ENCODE results near the gene TICRR.

The TICRR gene

DNA sequence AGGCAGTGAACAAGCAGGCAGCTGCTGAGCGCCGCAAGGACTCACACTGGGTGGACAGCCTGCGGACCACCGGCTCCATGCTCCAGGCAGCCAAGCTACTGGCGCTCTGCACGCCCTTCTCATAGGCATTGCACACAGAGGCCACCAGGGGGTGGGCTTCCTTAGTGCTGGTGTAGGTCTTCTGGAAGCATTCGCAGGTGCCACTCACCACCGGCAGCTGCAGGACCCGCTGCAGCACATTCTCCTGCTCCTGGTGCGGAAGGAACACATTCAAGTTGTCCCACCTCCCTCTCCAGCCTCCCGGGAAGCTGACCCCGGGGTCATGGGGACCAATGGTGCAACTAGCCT lies 97.9 kb downstream of the TICRR start:
- DNase-seq, result peak; percentile 53
- Histone ChIP-seq H3K4me3 (ENCODE audit: low read depth, low read length) (no peak overlapping the region), H3K36me3 (no peaks in the 10 kb centered on the region), H3K27me3 (ENCODE audit: insufficient read depth, low read depth, severe bottlenecking) (no peaks in the 10 kb centered on the region), H3K9me3 (ENCODE audit: severe bottlenecking) (no peaks in the 10 kb centered on the region), H3K27ac (no peak overlapping the region)
- TF ChIP-seq, protein P1, sequence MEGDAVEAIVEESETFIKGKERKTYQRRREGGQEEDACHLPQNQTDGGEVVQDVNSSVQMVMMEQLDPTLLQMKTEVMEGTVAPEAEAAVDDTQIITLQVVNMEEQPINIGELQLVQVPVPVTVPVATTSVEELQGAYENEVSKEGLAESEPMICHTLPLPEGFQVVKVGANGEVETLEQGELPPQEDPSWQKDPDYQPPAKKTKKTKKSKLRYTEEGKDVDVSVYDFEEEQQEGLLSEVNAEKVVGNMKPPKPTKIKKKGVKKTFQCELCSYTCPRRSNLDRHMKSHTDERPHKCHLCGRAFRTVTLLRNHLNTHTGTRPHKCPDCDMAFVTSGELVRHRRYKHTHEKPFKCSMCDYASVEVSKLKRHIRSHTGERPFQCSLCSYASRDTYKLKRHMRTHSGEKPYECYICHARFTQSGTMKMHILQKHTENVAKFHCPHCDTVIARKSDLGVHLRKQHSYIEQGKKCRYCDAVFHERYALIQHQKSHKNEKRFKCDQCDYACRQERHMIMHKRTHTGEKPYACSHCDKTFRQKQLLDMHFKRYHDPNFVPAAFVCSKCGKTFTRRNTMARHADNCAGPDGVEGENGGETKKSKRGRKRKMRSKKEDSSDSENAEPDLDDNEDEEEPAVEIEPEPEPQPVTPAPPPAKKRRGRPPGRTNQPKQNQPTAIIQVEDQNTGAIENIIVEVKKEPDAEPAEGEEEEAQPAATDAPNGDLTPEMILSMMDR (IDR thresholded peaks at IDR 0.05; ENCODE audit: low read depth, low read length), result peak; percentile 83

DNA sequence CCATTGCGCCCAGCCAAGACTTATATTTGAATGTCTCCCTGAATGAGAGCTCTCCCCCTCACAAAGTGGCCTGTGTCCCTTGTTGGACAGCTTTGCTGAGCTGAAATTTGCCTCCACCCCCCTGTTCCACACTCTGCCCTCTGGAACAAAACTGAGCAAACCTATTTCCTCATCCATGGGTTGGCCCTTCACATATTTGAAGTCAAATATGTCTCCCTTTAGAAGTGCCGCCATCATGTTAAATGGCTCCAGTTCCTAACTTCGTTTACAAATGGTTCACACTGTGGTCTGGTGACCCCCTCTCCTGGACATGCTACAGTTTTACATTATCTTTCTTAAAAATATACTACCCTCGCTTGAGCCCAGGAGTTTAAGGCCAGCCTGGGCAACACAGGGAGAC lies 99.3 kb downstream of the TICRR start:
- H3K9me3 ChIP-seq (ENCODE audit: severe bottlenecking), result no peaks in the 10 kb centered on the region
- no peak overlapping the region for H3K4me3 ChIP-seq (ENCODE audit: low read depth, low read length)
- DNase-seq, result no peak
- TF ChIP-seq, protein P1 (IDR thresholded peaks at IDR 0.05; ENCODE audit: low read depth, low read length), result no peak
- H3K27me3 ChIP-seq (ENCODE audit: insufficient read depth, low read depth, severe bottlenecking), result no peaks in the 10 kb centered on the region
- H3K27ac ChIP-seq, result no peak overlapping the region
- H3K36me3 ChIP-seq, result no peaks in the 10 kb centered on the region

DNA sequence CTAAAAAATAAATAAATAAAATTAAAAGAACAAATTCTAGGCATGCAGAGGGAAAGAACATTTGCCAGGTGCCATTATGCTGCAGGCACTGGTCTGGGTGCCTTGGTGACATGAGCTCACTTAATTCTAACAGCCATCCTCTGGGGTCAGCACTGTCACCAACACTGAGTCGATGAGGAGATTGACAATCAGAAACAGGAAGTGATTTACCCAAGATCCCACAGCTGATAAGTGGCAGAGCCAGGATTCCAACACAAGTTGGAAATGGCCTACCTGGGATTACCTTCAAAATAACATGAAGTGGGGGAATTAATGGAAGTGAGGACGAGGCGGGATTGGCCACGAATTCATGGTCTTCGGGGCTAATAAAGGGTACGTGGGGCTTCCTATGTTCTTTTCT lies 100.3 kb downstream of the TICRR start:
- Histone ChIP-seq H3K4me3 (ENCODE audit: low read depth, low read length) (no peak overlapping the region), H3K27ac (no peak overlapping the region), H3K9me3 (ENCODE audit: severe bottlenecking) (no peaks in the 10 kb centered on the region), H3K27me3 (ENCODE audit: insufficient read depth, low read depth, severe bottlenecking) (no peaks in the 10 kb centered on the region), H3K36me3 (no peaks in the 10 kb centered on the region)
- TF ChIP-seq, protein P1 (IDR thresholded peaks at IDR 0.05; ENCODE audit: low read depth, low read length), result no peak
- no peak for DNase-seq

DNA sequence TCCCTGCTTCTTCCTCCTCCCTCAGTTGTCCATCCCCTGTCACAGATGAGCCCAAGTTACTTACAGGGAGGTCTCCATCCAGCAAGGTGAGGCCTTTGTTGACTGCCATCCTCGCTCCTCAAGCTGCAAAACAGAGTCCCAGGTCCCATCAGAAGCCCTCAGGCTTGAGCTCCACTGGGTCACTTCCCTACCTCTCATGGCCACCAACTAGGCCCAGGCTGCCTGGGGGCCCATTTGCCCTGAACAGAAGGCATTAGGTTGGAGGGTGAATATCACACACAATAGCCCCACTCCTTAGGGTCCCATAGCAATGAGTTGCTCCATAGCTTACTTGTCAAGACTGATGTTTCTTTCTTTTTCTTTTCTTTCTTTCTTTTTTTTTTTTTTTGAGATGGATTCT lies 102.1 kb downstream of the TICRR start:
- no peaks in the 10 kb centered on the region for H3K9me3 ChIP-seq (ENCODE audit: severe bottlenecking)
- no peak for DNase-seq
- TF ChIP-seq, protein P1 (IDR thresholded peaks at IDR 0.05; ENCODE audit: low read depth, low read length), result no peak

More for the DNA sequence above, 102.1 kb downstream of the TICRR start:
- no peak overlapping the region for H3K4me3 ChIP-seq (ENCODE audit: low read depth, low read length)
- H3K36me3 ChIP-seq, result no peaks in the 10 kb centered on the region
- H3K27me3 ChIP-seq (ENCODE audit: insufficient read depth, low read depth, severe bottlenecking), result no peaks in the 10 kb centered on the region
- H3K27ac ChIP-seq, result no peak overlapping the region
